Lower leg skin (tissue), 3 donors: ENCODE measurements around the gene LYL1.

Source experiments
- CTCF ChIP-seq, 3 donors: fragments of 450-650 bp; IDR thresholded peaks; one replicate each; pipeline ENCODE4 v1.5.1; 2016; ENCODE audit warnings: antibody characterized with exemption in 3 of 3, mild to moderate bottlenecking in 3 of 3, moderate library complexity in 2 of 3
- POLR2A ChIP-seq, 2 donors: fragments of 450-650 bp; IDR thresholded peaks; one replicate each; pipeline ENCODE4 v1.6.1; 2016 to 2017; ENCODE audit warnings: antibody characterized with exemption in 2 of 2, mild to moderate bottlenecking in 1 of 2, moderate library complexity in 1 of 2

- no peak for TF ChIP-seq POLR2A (IDR thresholded peaks at IDR 0.05)
- TF ChIP-seq CTCF (IDR thresholded peaks at IDR 0.05): no peak
Measured at GRCh38 chr19:13102666-13103580, at the start of gene LYL1.
